Measurements from ENCODE around the gene PCDH9.

The PCDH9 gene

DNA sequence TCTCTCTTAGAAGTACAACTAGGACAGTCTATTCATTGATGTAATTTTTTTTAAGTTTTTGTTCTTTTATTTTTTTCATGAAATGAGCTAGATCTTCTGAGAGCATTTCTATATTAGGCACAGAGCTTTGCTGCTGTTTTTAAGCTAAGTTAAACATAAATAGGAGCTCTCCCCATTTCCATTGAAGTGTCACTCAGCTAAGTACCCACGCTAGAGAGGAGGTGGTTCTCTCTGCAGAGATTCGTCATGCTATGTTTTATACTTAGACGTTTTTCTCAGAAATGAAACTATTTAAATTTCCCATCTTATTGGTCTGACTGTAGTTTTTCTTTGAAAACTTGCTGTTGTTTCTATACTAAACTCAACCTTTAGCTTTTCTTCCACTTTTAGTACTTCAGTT, 271.5 kb downstream of the PCDH9 start:
- no peak for DNase-seq (ENCODE audit: extremely low read depth, low read depth)
- H3K4me3 ChIP-seq (replicated peaks; ENCODE audit: low read depth, low read length), result no peak overlapping the region
- TF ChIP-seq, protein P1, sequence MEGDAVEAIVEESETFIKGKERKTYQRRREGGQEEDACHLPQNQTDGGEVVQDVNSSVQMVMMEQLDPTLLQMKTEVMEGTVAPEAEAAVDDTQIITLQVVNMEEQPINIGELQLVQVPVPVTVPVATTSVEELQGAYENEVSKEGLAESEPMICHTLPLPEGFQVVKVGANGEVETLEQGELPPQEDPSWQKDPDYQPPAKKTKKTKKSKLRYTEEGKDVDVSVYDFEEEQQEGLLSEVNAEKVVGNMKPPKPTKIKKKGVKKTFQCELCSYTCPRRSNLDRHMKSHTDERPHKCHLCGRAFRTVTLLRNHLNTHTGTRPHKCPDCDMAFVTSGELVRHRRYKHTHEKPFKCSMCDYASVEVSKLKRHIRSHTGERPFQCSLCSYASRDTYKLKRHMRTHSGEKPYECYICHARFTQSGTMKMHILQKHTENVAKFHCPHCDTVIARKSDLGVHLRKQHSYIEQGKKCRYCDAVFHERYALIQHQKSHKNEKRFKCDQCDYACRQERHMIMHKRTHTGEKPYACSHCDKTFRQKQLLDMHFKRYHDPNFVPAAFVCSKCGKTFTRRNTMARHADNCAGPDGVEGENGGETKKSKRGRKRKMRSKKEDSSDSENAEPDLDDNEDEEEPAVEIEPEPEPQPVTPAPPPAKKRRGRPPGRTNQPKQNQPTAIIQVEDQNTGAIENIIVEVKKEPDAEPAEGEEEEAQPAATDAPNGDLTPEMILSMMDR (IDR thresholded peaks at IDR 0.05; ENCODE audit: low read depth, low read length, missing control alignments), result no peak

DNA sequence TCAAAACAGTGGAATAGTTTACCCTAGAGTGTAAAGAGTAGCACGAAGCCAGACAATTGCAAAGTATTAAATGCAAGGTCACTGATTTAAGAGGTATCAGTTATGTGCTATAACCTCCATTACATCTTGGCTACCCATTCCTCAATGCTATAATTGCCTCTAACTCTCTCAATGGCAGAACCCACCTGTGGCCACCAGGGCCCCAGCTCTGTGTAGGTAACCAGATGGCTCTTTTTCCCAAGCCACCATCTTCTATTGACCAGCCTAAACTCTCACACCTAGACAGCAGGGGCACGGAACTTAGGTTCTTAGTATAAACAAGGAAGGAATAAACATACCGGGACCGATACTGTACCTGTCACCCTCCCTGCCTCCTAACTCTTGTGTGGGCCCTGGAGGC, 277.6 kb downstream of the PCDH9 start:
- no peak overlapping the region for H3K4me3 ChIP-seq (replicated peaks; ENCODE audit: low read depth, low read length)
- DNase-seq (ENCODE audit: extremely low read depth, low read depth), result no peak
- TF ChIP-seq, protein P1 (IDR thresholded peaks at IDR 0.05; ENCODE audit: low read depth, low read length, missing control alignments), result no peak

DNA sequence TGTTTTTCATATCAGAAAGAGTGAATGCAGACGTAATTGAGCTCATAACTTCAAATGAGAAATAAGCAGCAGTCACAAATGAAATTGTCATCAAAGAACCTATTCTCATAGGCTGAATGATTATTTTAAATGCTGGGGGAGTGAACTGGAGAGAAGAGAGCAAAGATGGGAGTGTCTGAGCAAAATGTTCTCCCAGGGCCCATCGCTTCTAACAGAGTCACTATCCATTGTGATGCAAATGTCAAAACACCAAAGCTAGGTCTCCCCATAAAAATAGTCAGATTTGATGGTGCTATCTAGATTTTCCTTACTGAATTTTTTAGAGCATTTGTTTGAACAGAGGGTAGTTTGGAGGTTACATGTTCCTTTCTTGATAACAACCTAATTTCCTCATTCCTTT, 278.7 kb downstream of the PCDH9 start:
- DNase-seq (ENCODE audit: extremely low read depth, low read depth), result no peak
- TF ChIP-seq, protein P1 (IDR thresholded peaks at IDR 0.05; ENCODE audit: low read depth, low read length, missing control alignments), result no peak
- no peak overlapping the region for H3K4me3 ChIP-seq (replicated peaks; ENCODE audit: low read depth, low read length)

DNA sequence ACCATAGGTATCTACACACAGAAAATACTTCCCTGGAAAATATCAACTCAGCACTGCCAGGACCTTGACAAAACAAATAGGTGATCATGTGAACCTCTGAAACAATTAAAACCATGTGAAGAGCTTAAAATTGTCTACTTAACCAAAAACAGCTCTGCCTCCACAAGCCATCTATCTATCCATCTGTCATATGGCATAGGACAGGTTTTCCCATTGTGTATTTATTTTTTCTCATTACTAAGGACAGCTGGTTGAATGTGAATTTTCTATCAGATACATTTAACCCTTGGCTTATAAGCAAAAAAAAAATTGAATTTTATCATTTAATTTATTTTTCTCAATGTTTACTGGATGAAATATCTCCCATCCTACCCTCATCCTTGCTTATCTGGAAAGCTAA, 279.5 kb downstream of the PCDH9 start:
- TF ChIP-seq, protein P1 (IDR thresholded peaks at IDR 0.05; ENCODE audit: low read depth, low read length, missing control alignments), result no peak
- DNase-seq (ENCODE audit: extremely low read depth, low read depth), result no peak
- H3K4me3 ChIP-seq (replicated peaks; ENCODE audit: low read depth, low read length), result no peak overlapping the region

DNA sequence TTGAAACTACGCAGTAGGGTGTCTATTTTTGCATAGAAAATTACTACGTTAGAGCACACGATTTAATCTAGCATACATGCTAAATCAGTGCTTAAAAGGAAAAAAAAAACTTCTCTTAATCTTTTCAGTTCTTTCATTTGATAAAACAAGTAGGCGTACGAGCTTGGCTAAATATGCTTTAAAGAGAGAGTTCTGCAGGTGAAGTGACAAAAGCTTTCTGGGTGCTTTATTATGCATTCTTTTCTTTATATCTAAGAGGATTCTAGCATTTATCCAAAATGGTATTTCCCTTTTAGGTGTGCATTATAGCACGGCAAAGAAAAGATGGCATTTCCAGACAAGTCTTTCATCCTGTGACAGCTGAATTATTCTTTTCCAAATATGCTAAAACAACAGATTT, 281.2 kb downstream of the PCDH9 start:
- DNase-seq (ENCODE audit: extremely low read depth, low read depth), result no peak
- TF ChIP-seq, protein P1 (IDR thresholded peaks at IDR 0.05; ENCODE audit: low read depth, low read length, missing control alignments), result no peak
- H3K4me3 ChIP-seq (replicated peaks; ENCODE audit: low read depth, low read length), result no peak overlapping the region

DNA sequence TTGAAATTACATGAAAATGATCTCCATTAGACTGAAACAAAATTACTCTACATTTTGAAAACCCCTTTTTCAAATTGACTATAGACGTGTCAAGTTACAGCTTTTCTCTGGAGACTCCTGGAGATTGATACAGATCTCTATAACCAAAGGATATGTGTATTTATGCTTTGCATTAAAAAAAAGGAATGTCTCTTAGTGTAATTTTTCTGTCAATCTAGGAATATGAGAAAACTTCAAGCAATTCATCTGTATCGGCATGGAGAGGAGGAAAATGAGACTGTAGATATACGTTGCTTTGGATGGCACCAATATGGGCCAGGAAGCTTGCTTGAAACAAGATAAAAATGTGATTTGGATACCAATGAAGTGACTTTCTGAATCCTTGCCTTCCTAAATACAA, 286.6 kb downstream of the PCDH9 start:
- TF ChIP-seq, protein P1 (IDR thresholded peaks at IDR 0.05; ENCODE audit: low read depth, low read length, missing control alignments), result no peak
- H3K4me3 ChIP-seq (replicated peaks; ENCODE audit: low read depth, low read length), result no peak overlapping the region
- DNase-seq (ENCODE audit: extremely low read depth, low read depth), result no peak

DNA sequence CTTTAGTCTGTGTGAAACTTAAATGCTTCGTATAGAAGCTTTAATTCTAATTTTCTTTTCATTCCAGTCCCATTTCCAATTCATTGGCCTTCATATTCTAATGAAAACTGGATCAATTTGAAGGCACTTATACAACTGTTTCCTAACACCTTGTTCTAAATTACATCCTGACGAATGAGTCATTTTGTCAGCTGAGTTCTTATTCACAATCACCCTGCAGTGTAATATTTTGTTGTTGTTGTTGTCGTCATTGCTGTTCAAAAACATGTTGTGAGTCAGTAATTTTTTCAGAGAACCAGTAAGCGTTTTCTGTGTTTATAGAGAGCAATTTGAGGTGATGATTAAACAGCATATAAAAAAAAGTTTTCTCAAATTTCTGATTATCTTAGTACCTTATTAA, 290.0 kb downstream of the PCDH9 start:
- TF ChIP-seq, protein P1 (IDR thresholded peaks at IDR 0.05; ENCODE audit: low read depth, low read length, missing control alignments), result no peak
- H3K4me3 ChIP-seq (replicated peaks; ENCODE audit: low read depth, low read length), result no peak overlapping the region
- DNase-seq (ENCODE audit: extremely low read depth, low read depth), result no peak

Measured in HFF-Myc (cell line).